Ovary (tissue), 3 donors: ENCODE results near the gene KAZALD1.

Experiments used
- CTCF ChIP-seq, 3 donors: fragments of 450-650 bp in 2 of 3; fragments of 200-600 bp in 1 of 3; IDR thresholded peaks; one replicate each; pipeline versions ENCODE4 v1.5.1 to v1.8.0; 2016 to 2022; ENCODE audit warnings: antibody characterized with exemption in 3 of 3, mild to moderate bottlenecking in 1 of 3
- POLR2A ChIP-seq: fragments of 450-650 bp; IDR thresholded peaks from one replicate; pipeline ENCODE4 v1.6.1; 2017; ENCODE audit warnings: antibody characterized with exemption, mild to moderate bottlenecking, moderate library complexity
- donor health status: DM: no; HTN: no; CAD: no.

- TF ChIP-seq CTCF (IDR thresholded peaks at IDR 0.05) = no peak
- no peak for TF ChIP-seq POLR2A
Measured at GRCh38 chr10:101019440-101019703, 42.4 kb upstream of the KAZALD1 start.
